Stimulated activated CD4-positive, alpha-beta T cell treated with anti-CD3 and anti-CD28 coated beads, Interleukin-2, amount 100 ng/mL, for 48 hours (primary cell): ENCODE data around the gene TAF1B.

ENCODE experiments used
- DNase-seq, 2 donors: peaks; one replicate each; pipeline ENCODE4 v3.0.0-alpha.2; 2020

TAF1B gene

DNA sequence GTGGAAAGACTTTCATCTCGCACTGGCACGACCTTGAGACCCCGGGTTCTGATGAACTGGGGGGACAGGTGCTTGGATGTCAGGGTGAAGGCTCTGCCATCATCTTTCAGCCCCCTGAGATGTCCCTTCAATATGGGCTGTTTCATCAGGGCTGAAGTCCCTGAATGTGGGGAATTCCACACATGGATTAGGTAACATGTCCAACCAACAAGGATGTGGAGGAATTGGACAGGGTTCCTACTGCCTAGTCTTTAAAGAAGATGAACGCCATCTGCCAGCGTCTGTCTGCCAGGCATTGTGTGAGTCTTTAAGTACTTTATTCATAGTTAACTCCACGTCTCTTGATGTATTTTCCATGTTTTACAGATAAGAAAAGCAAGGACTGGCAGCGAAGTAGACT lies 102.3 kb downstream of the TAF1B start:
- no peak for DNase-seq

DNA sequence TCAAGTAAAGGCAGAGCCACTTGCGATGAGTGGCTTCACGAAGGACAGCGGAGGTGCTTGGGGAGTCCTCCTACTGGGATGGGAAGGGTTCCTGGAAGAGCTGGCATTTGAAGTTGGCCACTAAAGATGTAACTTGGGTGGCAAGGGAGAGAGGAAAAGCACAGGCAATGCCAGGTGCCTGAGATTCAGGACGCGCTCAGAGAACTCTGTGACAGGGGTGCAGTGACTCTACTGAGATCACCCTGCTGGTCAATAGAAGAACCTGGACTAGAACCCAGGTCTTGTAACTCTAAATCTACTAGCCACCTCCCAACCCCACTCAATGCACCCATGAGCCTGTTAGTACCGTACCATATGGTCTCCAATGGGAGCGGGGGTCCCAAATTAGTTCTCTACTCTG lies 102.8 kb downstream of the TAF1B start:
- DNase-seq, result no peak

DNA sequence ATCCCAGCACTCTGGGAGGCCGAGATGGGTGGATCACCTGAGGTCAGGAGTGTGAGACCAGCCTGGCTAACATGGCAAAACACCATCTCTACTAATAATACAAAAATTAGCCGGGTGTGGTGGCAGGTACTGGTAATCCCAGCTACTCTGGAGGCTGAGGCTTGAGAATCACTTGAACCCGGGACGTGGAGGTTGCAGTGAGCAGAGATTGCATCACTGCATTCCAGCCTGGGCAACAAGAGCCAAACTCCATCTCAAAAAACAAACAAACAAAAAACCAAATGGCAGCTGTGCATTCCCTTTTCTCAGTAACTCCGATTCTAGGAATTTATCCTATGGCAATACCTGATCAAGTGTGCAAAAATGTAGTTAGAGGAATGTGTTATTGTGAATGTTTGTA lies 103.5 kb downstream of the TAF1B start:
- no peak for DNase-seq

DNA sequence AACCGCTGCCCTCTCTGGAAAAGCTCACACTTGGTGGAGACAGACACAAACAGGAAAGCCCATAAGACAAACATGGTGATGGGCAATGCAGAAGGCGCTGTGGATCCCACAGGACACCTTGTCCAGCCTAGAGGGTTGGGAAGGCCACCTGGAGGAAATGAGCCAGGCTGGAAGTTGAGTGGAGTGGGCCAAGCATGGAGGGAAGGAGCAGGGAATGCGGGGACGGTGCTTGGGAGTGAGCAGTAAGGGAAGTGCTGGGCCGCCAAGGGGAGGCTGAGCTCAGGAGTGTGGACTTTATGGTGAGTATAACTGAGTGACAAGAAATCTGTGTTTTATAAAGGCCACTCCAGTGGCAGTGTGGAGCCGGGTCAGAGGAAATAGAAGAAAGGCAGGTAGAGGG lies 105.4 kb downstream of the TAF1B start:
- no peak for DNase-seq

DNA sequence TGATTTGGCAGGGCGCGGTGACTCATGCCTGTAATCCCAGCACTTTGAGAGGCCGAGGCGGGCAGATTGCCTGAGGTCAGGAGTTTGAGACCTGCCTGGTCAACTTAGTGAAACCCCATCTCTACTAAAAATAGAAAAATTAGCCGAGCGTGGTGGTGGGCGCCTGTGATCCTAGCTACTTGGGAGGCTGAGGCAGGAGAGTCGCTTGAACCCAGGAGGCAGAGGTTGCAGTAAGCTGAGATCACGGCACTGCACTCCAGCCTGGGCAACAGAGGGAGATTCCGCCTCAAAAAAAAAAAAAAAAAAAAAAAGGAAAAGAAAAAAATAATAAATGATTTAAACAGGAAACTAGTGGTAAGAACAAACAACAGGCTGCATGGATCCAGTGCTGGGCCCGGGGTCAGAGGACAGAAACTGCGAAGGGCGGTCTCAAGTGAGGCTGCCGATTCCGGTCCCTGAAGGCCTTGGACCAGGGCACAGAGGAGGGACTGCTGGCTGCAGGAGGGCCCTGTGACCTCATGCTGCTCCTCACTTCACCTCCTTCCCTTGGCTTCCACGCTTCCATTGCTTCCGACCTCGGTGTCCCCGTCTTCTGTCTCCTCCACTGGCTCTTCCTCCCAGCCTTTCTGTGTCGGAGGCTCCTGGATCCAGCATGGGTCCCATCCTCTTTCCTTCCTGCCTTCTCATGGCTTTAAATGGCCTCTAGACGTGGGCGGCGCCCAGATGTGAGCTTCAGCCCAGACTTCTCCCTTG lies 106.1 kb downstream of the TAF1B start:
- DNase-seq, result no peak

DNA sequence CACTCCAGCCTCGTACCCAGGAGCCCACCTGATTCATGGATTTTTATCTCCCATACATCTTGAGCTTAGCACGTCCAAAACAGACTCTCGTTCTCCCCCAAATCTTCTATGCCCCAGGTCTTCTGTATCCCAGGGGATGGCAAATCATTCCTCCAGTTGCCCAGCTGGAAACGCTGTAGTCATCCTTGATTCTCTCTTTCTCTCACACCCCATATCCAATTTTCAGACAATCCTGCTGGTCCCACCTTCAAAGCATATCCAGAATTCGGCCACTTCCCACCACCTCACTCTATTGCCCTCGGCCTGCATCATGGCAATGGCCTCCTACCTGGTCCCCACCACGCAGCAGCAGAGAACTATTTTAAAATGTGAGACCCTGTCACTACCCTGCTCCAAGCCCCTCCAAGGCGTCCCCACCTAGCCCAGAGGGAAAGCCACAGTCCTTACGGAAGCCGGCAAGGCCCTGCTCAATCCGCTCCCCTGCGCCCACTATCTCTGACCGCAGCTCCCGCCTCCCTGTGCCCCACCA lies 106.8 kb downstream of the TAF1B start:
- no peak for DNase-seq

DNA sequence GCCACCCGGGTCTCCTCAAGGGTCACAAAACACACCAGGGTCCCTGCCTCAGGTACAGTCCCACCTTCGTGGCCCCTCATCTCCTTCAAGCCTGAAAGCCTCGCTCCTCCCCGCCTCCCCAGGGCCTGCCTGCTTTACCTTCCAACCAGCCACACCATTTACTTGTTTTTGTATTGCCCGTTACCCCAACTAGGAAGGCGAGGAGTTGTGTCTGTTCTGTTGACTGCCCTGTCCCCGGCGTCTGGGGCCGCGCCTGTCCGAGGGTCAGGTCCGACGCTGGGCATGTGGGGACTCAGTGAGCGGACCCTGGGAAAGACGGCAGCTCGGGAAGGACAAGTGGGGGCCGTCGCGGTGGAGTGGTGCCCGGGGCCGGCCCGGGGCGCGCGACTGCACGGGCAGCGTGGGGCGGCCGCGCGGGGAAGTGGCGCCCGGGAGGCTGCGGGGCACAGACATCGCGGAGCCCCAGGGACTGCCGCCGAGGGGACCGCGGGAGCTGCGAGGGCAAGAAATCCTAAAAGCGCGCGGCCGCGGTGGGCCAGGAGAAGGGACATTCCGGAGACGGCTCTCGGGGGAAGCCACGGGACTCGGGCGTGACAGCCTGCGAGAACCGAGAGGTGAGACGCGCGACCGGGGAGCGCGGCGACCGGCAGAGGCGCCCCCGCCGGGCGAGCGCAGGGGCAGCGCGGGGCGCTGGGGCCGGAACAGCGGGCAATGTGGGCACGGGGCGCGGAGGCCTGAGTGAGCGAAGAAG lies 107.4 kb downstream of the TAF1B start:
- peak; percentile 23 to 26 for DNase-seq

DNA sequence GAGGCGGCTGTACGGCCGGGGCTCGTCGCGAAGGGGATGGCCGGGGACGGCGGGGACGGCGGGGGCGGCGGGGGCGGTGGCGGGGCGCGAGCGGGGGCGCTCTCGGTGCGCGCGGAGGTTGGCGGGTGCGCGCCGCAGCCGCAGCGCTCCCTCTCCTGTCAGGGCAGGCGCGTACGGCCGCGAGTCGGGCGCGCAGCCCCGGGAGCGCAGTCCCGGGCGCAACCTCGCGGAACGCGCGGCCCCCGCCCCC lies 107.9 kb downstream of the TAF1B start:
- no peak for DNase-seq

DNA sequence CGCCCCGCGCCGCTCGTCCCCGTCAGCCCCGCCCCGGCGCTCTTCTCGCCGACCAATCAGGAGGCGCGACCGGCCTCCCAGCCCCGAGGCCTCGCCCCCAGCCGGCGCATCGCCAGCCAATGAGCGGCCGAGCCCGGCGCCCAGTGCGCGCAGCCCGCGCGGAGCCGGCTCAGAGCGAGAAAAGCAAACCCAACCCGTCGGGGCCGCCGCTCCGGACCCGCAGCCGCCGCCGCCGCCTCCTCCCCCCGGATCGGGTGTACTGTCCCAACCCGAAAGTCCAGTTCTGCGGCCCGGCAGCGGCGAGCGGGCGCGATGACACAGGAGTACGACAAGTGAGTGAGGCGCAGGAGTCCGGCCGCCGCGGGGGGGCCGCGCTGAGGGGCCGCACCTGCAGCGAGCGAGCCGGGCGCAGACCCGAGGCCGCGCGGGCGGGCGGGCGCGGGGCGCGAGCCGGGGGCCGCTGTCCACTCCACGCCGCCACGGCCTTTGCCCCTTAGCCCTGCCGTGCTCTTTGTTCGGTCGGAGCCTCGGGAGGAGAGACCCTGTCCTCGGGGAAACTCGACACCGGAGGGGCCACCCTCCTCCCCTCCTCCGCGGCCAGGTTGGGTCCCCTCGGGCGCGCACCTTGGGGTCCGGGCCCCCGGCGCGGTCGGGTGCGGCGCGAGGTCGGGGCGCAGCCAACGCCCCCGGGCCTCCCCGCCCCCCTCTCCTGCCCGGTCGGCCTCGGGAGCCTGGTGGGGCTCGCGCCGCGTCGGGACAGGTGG lies 108.4 kb downstream of the TAF1B start, which contains the start of gene GRHL1:
TSS of gene GRHL1 (plus strand) at position 172 of the 764 bp plus-strand sequence. CDS start at position 313, 141 bp downstream.
- peak; percentile 82 to 89 for DNase-seq

DNA sequence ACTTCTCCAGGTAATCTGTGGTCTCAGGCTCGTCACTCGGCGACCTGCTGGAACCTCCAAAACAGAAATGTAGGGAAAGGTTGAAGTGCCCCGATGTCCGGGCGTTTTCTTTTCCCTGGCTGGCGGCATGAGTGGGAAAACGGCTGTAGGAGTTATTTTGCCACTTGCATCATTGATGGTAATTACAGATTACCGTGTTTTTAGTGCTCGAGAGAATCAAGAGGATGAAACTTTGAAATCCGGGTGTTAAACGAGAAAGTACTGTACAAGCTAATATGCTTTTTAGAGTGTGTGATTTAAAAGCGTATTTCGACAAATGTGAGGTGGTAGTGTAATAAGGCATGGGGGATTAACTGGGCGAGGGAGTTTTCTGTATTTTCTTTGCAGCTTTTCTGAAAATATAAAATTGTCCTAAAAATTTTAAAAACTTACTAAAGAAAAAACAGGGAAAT lies 109.0 kb downstream of the TAF1B start:
- DNase-seq, result no peak

DNA sequence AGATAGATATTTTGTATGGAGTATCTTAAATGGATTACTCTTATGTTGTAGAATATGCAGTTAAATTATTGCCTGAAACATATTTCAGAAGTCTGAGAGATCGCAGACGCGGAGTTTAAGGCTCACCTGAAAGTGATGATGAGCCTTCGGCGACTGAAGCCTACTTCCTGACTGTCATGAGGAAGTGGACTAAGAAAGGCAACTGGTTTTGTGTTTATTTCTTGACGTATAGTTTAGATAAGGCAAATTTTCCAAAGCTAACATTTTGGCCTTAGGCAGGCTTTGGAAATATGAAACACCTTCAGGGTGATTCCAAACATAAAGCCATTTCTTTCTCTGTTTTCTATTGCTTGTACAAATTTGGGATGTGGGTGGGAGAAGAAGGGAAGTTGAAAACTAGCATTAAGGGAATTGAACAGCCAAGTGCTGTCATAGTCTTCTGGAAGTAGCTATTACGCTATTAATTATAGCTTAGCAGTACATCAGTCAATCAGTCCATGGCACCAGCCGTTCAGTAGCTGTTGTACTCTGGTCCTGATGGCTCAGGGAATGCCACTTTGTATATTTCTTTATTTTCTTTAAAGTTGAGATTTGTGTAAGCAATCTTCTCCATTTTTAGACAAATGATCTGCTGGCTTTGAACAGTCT lies 109.7 kb downstream of the TAF1B start:
- no peak for DNase-seq

DNA sequence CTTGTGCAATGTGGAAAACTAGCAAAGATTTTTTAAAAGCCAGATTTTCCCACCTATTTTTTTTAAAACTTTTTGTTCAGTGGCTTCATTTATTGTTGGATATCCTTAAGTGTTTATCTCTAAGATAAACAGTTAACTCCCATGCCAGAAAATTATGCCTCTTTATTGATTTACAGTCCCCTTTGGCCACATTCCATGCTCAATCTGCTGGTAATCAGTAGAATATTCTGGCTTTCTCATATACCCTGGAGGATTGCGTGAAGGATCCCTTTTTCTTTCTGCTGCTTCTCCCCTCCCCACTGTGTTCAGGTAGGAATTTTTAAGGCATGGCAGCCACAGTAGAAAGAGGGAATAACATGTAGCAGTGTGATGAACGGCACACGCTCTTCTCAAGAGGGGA lies 110.9 kb downstream of the TAF1B start:
- no peak for DNase-seq

DNA sequence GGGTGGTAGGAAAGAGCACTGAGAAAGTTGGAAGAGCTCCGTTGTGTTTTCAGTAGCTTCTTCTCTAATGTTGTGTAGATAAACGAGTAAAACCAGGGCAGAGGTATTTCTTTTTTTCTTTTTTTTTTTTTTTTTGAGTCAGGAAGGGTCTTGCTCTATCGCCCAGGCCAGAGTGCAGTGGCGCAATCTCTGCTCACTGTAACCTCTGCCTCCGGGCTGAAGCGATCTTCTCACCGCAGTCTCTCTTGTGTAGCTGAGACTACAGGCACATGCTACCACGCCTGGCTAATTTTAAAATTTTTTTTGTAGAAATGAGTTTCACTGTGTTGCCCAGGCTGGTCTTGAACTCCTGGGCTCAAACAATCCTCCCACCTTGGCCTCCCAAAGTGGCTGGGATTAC lies 114.8 kb downstream of the TAF1B start:
- no peak for DNase-seq

DNA sequence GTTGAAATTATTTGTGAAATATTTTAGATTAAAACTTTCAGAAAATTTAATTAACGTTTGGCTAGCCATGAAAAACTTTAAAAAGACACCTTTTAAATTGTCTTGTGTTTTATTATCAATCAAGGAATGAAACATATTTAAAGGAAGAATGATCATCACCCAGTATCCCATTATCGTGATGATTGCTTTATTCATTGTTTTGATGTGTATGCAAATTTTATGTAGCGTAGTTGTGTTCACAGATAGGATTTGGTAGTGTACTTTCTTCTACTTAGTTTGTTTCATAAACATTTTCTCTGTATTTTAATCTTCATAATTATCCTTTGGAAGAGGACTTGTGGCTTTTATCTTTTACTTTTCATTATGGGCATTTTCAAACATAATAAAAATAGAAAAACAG lies 116.0 kb downstream of the TAF1B start:
- DNase-seq, result no peak

DNA sequence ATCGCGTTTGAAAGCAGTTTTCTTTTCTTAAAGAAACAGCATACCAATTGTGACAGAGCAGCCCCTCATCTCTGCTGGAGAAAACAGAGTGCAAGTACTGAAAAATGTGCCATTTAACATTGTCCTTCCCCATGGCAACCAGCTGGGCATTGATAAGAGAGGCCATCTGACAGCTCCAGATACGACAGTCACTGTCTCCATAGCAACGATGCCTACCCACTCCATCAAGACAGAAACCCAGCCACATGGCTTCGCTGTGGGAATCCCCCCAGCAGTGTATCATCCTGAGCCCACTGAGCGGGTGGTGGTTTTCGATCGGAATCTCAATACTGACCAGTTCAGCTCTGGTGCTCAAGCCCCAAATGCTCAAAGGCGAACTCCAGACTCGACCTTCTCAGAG lies 117.7 kb downstream of the TAF1B start:
- no peak for DNase-seq

DNA sequence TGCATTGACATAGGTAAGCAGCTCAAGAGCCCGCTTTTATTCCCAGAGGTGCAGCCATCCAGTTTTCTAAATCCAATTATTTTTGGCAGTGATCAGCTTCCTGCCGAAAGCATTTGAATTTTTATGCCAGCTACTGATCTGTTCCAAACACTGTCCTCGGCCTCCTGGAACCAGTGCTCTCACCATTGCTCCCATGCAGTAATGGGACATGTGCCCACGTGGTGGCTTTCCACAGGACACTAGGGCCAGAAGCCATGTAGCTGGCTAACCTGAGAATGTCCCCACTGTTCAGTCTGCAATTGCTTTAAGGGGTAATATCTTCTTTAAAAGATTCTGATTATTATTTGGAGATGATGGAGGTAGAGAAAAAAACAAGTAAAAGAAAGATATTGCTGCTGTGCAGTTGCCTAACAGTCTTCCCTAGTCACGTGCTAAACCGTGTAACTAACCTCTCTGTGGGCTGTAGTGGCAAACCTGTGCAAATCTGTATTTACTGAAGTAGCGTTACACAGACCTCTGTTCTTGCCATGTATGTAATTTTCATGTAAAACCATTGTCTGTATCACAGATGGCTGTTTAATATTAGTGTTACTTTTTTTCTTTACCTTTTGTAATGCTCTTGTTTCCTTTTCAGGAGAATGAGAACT lies 121.2 kb downstream of the TAF1B start:
- no peak for DNase-seq

DNA sequence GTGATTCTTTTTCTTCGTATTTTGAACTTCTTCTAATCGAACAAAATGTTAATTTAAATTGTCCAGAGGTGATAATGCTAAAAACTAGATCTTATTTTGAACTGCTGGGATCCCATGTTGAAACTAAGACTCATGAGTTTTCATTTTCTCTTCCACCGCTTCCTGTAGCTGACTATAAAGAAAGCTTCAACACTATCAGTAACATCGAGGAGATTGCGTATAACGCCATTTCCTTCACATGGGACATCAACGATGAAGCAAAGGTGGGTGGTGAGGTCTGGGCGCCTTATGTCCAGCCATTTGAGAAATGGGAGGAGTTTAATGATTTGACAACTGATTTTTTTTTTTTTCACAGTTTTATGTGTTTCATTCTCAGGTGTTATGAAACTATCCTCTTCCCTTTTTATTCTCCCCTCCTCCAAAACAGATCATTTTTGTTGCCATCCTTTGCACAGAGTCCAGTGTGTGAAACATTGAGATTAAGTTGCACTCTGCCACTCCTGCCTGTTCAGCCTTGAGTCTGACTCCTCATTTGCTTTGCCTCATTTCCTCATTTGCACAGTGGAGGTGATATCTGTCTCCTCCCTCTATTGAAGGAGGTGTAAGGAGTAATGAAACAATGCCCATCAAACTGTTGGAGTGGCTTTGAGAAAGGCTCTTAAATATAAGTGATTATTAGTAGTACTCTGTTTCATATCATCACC lies 122.0 kb downstream of the TAF1B start:
- no peak for DNase-seq

DNA sequence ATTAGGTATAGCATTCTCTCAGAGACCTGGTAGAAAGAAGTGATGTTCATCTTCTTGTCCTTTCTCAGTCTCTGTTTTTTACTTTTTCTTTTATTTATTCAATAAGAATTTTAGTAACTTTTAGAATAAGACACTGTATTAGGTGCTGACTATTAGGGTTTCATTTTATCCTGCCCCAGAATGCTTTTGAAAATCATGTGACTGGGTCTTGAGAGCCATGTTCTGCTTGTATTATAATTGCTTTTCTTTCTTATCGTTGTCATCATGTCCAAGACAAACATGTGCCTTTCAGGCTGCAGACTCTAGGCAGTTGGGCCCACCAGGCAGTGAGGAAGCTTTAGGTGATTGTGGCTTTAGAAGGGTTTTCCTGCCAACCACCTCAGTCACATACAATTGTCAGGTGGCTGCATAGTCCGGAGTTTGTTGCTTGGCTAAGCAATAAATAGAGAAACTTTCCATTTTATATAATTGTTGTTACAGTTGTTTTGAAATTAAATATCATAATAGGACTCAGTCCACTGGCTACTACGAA lies 123.3 kb downstream of the TAF1B start:
- DNase-seq, result no peak

DNA sequence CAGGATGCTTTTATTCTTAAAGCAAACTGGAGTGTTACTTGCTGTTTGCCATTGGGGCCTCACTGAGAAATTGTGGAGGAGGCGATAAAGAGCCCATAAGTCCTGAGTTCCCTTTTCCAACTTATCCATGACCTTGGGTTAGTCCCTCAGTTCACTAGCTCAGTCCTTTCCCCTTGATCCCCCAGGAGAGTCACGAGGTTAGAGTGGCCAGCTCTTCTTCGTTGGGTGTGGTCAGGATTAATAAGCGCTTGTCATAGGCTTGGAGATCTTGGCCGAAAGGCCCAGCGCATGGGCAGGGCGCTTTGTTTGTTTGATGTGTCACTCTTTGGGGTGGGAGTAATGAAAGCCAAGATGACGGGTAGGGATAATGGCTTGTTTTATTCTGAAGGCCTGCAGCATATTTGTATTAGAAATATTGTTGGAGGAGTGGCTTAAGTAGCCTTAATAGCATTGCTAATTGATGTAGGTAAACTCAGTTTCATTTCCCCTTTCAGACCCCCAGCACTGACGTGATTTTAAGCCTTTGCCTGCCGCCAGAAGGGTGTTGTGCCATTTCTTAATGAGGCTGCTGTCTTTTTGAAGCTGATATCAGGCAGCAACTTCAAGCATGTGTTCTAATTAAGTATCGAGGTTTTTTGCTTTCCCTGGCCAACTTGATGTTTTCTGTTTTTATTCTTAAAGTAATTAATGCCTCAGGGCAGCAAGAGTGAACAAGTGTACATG lies 123.9 kb downstream of the TAF1B start:
- DNase-seq, result no peak

DNA sequence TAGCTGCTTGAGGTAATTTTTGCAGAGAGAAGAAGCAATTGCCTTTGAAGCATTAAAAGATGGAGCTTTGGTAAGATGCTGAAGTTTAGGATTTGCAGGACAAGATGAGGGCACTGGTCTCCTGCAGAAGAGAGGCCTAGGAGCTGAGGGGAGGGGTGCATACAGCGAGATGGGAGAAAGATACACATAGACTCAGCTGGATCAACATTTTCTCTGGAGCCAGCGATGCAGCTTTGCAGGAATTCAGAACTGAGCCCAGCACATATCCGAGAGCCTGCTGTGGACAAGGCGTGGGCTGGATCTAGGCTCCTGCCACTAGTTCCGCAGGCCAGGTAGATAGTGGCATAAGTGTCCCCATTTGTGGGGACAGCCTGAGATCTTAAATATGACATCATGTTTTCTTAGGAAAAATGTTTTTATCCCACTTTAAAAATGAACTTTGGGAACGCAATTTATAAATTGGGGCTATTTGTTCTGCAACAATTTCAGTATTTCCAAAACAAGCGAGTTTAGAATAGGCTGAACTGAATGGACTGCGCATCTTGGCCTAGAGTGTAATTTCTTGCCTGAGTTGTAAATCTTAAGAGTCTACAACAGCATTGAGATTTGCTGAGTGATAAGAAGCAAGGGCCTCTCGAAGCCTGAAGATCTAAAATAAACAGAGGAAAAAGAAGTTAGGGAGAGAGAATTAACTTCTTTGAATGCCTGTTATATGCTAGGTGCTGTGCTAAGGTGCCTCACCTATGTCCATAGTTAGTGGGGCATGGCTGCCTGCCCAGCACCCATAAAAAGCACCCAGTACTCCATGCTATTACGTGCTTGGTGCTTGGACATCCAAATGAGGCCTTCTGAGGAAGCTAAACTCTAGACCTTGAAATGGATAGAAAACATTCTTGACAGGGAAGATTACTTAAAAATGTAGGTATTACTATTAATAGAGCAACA lies 125.6 kb downstream of the TAF1B start:
- DNase-seq, result no peak
